Measurements from ENCODE around the gene UBE2E1.

GRCh38 chr3:23806534-23807423, 1.0 kb downstream of the UBE2E1 start:
- peak; percentile 13 for TF ChIP-seq POLR2A (IDR thresholded peaks at IDR 0.05; ENCODE audit: low read length)
- TF ChIP-seq GATA1 (IDR thresholded peaks at IDR 0.05; ENCODE audit: low read depth, low read length) = no peak
